Measurements from ENCODE around the gene SEM1.

GRCh38 chr7:96691702-96692101 lies 17.9 kb downstream of the SEM1 start:
- TF ChIP-seq CTCF (conservative IDR thresholded peaks at IDR 0.05) (no peak), EZH2 (IDR thresholded peaks at IDR 0.05; ENCODE audit: low read depth) (no peak)
